GM12891 (cell line): ENCODE results near the gene SPRED2.

ENCODE experiments used
- POLR2A ChIP-seq: IDR thresholded peaks from 2 replicates; pipeline ENCODE4 v1.6.1; 2011; ENCODE audit warnings: low read depth, low read length, control low read depth
- SPI1 ChIP-seq: IDR thresholded peaks from 2 replicates; pipeline ENCODE4 v1.6.1; 2011; ENCODE audit warnings: low read depth, low read length, control low read depth

DNA sequence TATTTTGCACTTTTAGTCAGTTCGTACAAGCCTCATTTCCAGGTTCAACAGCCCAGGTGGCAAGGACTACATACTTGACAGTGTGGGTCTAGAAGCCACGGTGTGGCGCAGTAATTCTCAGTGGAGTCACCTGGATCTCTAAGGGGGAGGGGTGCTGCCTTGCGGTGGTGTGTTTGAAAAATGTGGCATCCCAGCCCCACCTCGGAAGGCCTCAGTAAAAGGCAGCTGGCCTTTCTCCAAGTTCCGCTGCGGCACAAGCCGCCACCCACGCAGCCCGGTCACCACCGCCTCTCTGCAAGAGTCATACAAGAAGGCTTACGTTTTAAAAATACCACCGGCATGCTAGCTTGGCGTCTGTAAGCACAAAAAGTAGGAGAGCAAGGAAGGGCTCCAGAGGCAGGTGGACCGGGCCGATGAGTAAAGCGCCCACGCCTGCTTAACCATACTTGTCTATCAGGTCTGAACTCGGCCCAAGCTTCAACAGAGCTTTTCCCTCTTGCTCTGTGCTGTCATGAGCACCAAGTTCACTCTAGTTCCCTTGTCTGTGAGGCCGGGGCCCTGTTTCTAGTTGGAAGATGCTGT, 49.5 kb downstream of the SPRED2 start:
- TF ChIP-seq SPI1, result peak; percentile 52
- TF ChIP-seq POLR2A, result no peak
